Stimulated activated CD4-positive, alpha-beta T cell treated with anti-CD3 and anti-CD28 coated beads, Interleukin-1b, Interleukin-23, amount 100 ng/mL, for 24 hours (primary cell): Measurements from ENCODE around the gene GRAMD1A.
"Not testable (repeated sequence)": the region's sequence is repeated elsewhere in the genome, so short reads cannot be mapped to it uniquely, and the experiment has no call there.

ENCODE experiments used
- DNase-seq, 4 experiments: peaks; one replicate each; pipeline ENCODE4 v3.0.0-alpha.2; 2020; ENCODE audit warnings: low read depth in 4 of 4, low spot score in 1 of 4

Gene GRAMD1A

GRCh38 chr19:34999498-35000337 lies at the start of gene GRAMD1A:
TSS of gene GRAMD1A (plus strand) at chr19:35000323. CDS start at chr19:35000479, 156 bp downstream.
- DNase-seq = peak; percentile 43 to 77 (median 59)

DNA sequence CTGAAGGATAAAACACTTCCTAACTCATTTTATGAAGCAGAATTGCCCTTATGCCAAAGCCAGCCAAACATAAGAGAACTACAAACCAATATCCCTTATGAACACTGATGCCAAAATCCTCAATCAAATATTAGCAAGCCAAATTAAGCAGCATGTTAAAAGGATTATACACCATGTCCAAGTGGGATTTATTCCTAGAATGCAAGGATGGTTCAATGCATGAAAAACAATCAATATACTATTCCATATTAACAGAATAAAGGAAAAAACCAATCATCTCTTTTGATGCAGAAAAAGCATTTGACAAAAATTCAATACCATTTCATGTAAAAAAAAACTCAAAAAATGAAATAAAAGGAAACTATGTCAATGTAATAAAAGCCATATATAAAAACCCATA lies 47.0 kb upstream of the GRAMD1A start:
- DNase-seq = no peak

- no peak for DNase-seq
Measured at GRCh38 chr19:34957830-34958751, 42.0 kb upstream of the GRAMD1A start.

GRCh38 chr19:34959021-34959420 lies 41.1 kb upstream of the GRAMD1A start:
- DNase-seq = no peak

DNA sequence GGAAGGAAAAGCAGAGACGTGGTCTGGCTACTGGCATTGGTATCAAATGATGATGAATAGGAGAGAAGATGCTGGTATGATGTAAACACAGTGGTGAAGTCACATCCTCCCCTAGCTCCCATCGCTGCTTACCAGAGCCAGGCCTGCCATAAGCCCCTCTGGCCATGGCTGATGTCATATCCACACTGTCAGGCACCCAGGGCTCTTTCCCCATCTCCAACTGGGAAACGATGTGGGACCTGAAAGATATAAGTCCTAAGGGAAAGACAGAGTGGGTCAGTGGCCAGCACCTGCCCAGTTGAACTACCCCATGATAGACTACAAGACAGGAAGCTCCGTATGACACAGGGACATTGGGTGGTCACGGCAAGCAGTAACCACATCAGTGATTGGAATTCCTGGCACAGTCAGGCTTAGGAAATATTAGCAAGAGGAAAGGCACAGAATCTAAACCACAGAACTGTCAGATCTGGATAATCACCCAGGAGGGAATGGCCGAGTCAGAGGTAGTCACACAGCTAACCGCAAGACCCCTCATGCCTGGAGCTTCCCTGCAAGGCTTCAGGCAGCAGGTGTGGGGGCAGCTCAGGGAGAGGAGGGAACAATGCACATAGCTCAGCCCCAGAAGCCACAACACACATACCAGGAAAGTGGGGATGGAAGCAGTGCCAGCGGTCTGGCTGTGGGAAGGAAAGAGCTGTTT lies 39.9 kb upstream of the GRAMD1A start:
- DNase-seq = no peak

DNA sequence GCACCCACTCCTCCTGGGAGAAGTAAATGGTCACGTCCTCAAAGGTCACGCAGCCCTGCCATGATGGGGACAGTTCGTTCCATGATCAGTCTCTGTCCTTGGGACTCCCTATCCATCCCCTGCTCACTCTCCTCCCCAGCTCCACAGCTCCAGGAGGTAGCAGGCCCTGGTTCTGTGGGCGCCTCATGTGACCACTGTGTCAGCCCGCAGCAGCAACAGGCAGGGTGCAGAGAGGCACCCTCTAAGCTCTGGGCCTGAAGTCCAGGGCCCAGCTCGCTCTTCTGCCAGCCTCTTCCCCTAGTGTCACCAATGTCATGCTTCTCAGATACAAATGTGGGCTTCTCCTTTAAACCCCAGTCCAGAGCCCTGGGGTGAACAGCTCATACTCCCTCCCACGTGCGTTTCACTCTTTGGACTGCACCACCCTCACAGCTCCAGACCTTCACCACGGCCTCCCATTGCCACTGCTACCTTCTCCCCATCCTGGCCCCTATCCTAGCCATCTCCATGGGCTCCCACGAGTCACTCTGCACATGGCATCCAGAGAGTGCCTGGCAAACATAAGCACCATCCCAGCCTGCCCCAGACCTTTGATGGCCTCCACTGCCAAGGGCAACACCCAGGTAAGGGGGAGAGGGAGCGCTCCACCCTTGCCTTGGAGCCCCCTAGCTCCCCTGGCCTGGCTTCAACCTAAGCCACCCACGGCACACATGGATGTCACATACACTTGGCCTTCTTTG lies 39.0 kb upstream of the GRAMD1A start:
- no peak for DNase-seq

DNA sequence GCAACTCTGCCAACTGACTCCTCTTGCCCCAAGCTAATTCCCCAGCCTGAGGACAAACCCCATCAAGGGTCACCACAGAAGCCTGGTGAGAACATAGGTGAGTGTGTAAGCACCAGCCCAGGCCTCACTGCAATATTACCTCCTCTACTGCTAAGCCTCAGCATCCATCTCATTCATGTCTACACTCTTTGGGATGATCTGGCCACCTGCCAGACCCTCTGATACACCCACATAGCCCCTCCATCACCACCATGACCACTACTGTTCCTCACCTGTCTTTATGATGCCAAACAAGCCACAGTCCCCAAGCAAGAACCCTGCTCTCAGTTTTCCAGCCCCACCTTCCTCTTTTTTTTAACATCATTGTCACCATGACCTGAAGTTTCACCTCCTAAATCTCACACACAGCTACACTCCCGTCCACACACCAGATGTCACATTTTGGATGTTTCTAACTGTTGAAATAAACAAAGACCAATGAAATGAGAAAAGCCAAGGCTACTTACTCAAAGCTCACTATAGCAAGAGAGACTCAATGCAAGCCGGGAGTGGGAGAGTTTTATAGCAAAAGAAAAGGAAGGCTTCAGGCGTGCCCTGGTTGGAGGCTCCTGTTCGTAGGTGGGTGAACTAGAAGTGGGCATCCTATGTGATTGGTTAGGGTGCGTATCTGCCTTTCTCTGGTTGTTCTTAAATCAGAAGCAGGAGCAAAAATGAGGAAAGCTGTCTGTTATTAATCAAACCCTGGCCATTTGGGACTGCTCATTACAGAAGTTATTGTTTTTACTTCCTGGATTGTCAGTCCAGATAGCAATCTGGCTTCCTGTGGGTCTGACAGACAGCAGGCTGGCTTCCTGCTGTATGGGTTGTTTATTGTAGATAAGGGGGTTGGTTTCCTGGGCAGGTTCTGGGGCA lies 38.1 kb upstream of the GRAMD1A start:
- DNase-seq = no peak

GRCh38 chr19:34962687-34963572 lies 37.2 kb upstream of the GRAMD1A start:
- DNase-seq = no peak

GRCh38 chr19:34963573-34964406 lies 36.3 kb upstream of the GRAMD1A start, which contains the start of gene ZNF792:
TSS of gene ZNF792 (minus strand) at chr19:34964229. CDS start at chr19:34963662, 567 bp downstream.
- peak in 3 of 4 experiments; percentile 7 to 46 (median 25) for DNase-seq

- no peak for DNase-seq
Measured at GRCh38 chr19:34964598-34964997, 35.5 kb upstream of the GRAMD1A start.

GRCh38 chr19:34965505-34965904 lies 34.6 kb upstream of the GRAMD1A start:
- not testable (repeated sequence) for DNase-seq

GRCh38 chr19:34967551-34967950 lies 32.6 kb upstream of the GRAMD1A start:
- no peak for DNase-seq

- DNase-seq = no peak
Measured at GRCh38 chr19:34969721-34970120, 30.4 kb upstream of the GRAMD1A start.

GRCh38 chr19:34970185-34970780 lies 29.8 kb upstream of the GRAMD1A start:
- not testable (repeated sequence) for DNase-seq

GRCh38 chr19:34972163-34972705 lies 27.9 kb upstream of the GRAMD1A start:
- DNase-seq = no peak

DNA sequence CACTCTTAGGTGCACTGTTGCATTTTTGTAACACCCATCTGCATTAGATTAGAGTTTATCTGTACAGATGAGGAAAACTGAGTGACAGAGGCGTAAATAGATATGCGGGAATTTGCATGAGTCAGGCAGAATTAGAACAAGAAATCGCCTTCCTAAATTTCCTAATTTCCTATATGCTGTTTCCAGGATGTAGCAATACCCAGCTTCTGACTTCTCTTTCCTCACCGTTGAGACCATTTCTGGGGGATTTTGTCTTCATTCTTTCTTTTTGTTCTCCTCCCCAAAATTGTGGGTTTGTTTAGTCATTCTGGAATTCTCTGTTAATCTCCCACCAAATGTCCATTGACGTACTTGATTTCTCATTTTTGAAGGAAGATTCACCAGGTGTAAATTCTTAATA lies 25.5 kb upstream of the GRAMD1A start:
- no peak for DNase-seq

- DNase-seq = no peak
Measured at GRCh38 chr19:34975056-34975455, 25.1 kb upstream of the GRAMD1A start.
